Trophoblast cell (in vitro differentiated cells and primary cell): ENCODE data around the gene LRP5.

Experiments
- DNase-seq, 2 donors: peaks; one replicate each; pipeline ENCODE4 v3.0.0-alpha.2; 2016
- H2AFZ ChIP-seq: 2 replicates; pipeline ENCODE4 v1.6.1; 2013; ENCODE audit warnings: low read length, moderate library complexity, mild to moderate bottlenecking; ENCODE audit not compliant: insufficient read depth, poor library complexity
- H2AK5ac ChIP-seq: 2 replicates; pipeline ENCODE4 v1.6.1; 2013; ENCODE audit warnings: mild to moderate bottlenecking, low read length
- H2BK120ac ChIP-seq: 2 replicates; pipeline ENCODE4 v1.6.1; 2013; ENCODE audit warnings: low read length, mild to moderate bottlenecking, moderate library complexity; ENCODE audit not compliant: insufficient read depth, poor library complexity
- H2BK12ac ChIP-seq: 2 replicates; pipeline ENCODE4 v1.6.1; 2013; ENCODE audit warnings: mild to moderate bottlenecking, low read length, moderate library complexity
- H2BK5ac ChIP-seq: 2 replicates; pipeline ENCODE4 v1.6.1; 2013; ENCODE audit warnings: low read length, low read depth, moderate library complexity, mild to moderate bottlenecking; ENCODE audit not compliant: poor library complexity
- H3K14ac ChIP-seq: 2 replicates; pipeline ENCODE4 v1.6.1; 2013; ENCODE audit warnings: mild to moderate bottlenecking, low read length
- H3K18ac ChIP-seq: 2 replicates; pipeline ENCODE4 v1.6.1; 2013; ENCODE audit warnings: mild to moderate bottlenecking, low read length
- H3K23ac ChIP-seq: 2 replicates; pipeline ENCODE4 v1.6.1; 2013; ENCODE audit warnings: low read length
- H3K27ac ChIP-seq: 2 replicates; pipeline ENCODE4 v1.5.1; 2013; ENCODE audit warnings: low read depth, mild to moderate bottlenecking, inconsistent platforms, low read length, moderate library complexity
- H3K27me3 ChIP-seq: 2 replicates; pipeline ENCODE4 v1.6.1; 2013; ENCODE audit warnings: inconsistent platforms, mild to moderate bottlenecking, low read length, moderate library complexity; ENCODE audit not compliant: insufficient read depth
- H3K36me3 ChIP-seq, 2 experiments: 1 replicate in 1 of 2; 2 replicates in 1 of 2; pipeline ENCODE4 v1.6.1; 2013; ENCODE audit warnings: low read length in 2 of 2, mild to moderate bottlenecking in 2 of 2, moderate library complexity in 1 of 2; ENCODE audit not compliant: insufficient read depth in 2 of 2, control insufficient read depth in 1 of 2
- H3K4ac ChIP-seq: 2 replicates; pipeline ENCODE4 v1.6.1; 2013; ENCODE audit warnings: low read depth, mild to moderate bottlenecking, low read length, moderate library complexity
- H3K4me1 ChIP-seq, 2 experiments: 1 replicate in 1 of 2; 2 replicates in 1 of 2; pipeline ENCODE4 v1.6.1; 2013; ENCODE audit warnings: low read length in 2 of 2, mild to moderate bottlenecking in 2 of 2, moderate library complexity in 1 of 2; ENCODE audit not compliant: insufficient read depth in 2 of 2, control insufficient read depth in 1 of 2
- H3K4me2 ChIP-seq: 2 replicates; pipeline ENCODE4 v1.6.1; 2013; ENCODE audit warnings: inconsistent platforms, mild to moderate bottlenecking, low read length, moderate library complexity
- H3K4me3 ChIP-seq: 2 replicates; pipeline ENCODE4 v1.5.1; 2013; ENCODE audit warnings: mild to moderate bottlenecking, low read depth, low read length, inconsistent platforms
- H3K79me1 ChIP-seq: one replicate; pipeline ENCODE4 v1.6.1; 2013; ENCODE audit warnings: low read length
- H3K79me2 ChIP-seq: 2 replicates; pipeline ENCODE4 v1.6.1; 2013; ENCODE audit warnings: low read length, mild to moderate bottlenecking; ENCODE audit not compliant: control insufficient read depth, insufficient read depth, poor library complexity
- H3K9ac ChIP-seq: 2 replicates; pipeline ENCODE4 v1.6.1; 2013; ENCODE audit warnings: mild to moderate bottlenecking, low read length
- H3K9me3 ChIP-seq: 2 replicates; pipeline ENCODE4 v1.6.1; 2013; ENCODE audit warnings: low read depth, mild to moderate bottlenecking, control low read depth, inconsistent platforms, low read length; ENCODE audit not compliant: insufficient read depth
- H4K12ac ChIP-seq: 2 replicates; pipeline ENCODE4 v1.6.1; 2013; ENCODE audit warnings: low read depth, mild to moderate bottlenecking, low read length, moderate library complexity
- H4K8ac ChIP-seq: 2 replicates; pipeline ENCODE4 v1.6.1; 2013; ENCODE audit warnings: low read depth, mild to moderate bottlenecking, low read length, moderate library complexity
- H4K91ac ChIP-seq: one replicate; pipeline ENCODE4 v1.6.1; 2013; ENCODE audit warnings: low read depth, mild to moderate bottlenecking, low read length, moderate library complexity
- WGBS: extraction: QIAGEN DNeasy Blood & Tissue Kit; methylation state at CpG from one replicate; pipeline ENCODE4 v1.1.7; 2013; ENCODE audit warnings: missing lambda C conversion rate; ENCODE audit not compliant: insufficient read length, insufficient coverage; ENCODE audit errors: extremely low coverage; 5-methylcytosine and 5-hydroxymethylcytosine counted together

The LRP5 gene

DNA sequence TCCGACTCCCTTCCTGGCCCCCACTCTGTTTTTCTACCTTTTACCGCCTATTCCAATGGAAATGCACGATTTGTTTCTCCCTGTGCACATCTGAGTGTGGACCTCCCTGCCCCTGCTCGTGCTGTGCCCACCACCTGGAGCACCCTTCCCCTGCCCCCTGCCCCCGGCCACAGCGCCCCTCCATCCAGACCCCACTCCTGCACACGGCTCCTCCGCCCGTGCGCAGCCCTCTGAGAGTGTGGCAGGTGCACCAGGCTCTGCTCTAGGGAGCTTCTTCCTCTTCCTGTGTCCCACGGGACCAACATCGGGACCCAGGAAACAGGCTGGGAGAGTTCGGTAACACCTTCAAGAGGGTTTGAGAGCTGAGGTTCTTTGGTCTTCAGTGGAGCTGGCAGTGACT is 62.9 kb downstream of the LRP5 start:
- H4K91ac ChIP-seq, result no peak overlapping the region
- no peak overlapping the region for H3K4me3 ChIP-seq
- no peak overlapping the region for H2AK5ac ChIP-seq
- H3K27me3 ChIP-seq, result no peaks in the 10 kb centered on the region
- peaks cover 3% of the 10 kb centered on the region for H3K9me3 ChIP-seq
- no peak overlapping the region for H2AFZ ChIP-seq
- no peak overlapping the region for H3K4ac ChIP-seq
- H3K4me1 ChIP-seq, result peaks cover 22 to 36% of the 10 kb centered on the region in 2 experiments
- no peak overlapping the region for H3K14ac ChIP-seq
- no peak overlapping the region for H3K4me2 ChIP-seq
- no peak overlapping the region for H2BK5ac ChIP-seq
- no peak overlapping the region for H3K27ac ChIP-seq
- H2BK120ac ChIP-seq, result no peak overlapping the region
- WGBS, result no CpG with 5 or more reads among the region's 13 CpGs
- H3K9ac ChIP-seq, result no peak overlapping the region
- no peak overlapping the region for H3K23ac ChIP-seq
- no peak overlapping the region for H4K8ac ChIP-seq
- no peak overlapping the region for H4K12ac ChIP-seq
- no peaks in the 10 kb centered on the region for H3K79me2 ChIP-seq
- peaks cover 2% of the 10 kb centered on the region for H3K79me1 ChIP-seq
- H3K36me3 ChIP-seq, result peaks cover 0 to 5% of the 10 kb centered on the region in 2 experiments
- DNase-seq, result no peak
- H2BK12ac ChIP-seq, result no peak overlapping the region
- no peak overlapping the region for H3K18ac ChIP-seq

DNA sequence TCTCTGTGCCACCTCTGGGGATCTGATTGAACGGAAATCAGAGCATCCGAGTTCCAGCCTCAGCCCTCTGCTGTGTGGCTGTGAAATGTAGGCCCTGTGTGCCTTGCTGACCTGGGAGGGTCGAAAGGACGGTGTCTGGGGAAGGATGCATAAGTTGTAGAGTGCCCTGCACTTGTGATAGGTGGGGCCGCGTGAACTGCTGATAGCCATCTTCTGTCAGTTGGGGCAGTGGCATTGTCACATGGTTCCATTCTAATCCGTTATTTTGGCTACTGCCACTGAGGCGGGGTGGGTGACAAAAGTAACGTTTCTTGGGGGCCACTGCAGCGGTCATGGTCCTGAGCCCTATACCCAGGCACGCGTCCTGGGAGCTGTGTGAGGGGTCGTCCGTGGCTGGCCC is 63.4 kb downstream of the LRP5 start:
- Histone ChIP-seq H4K8ac (no peak overlapping the region), H4K12ac (no peak overlapping the region), H3K14ac (no peak overlapping the region), H3K23ac (no peak overlapping the region), H3K9me3 (peaks cover 3% of the 10 kb centered on the region), H2AK5ac (no peak overlapping the region), H2BK120ac (no peak overlapping the region), H3K4me2 (no peak overlapping the region), H3K4me3 (no peak overlapping the region), H3K27ac (no peak overlapping the region), H3K18ac (no peak overlapping the region), H2AFZ (no peak overlapping the region), H2BK12ac (no peak overlapping the region), H3K79me2 (no peaks in the 10 kb centered on the region), H3K79me1 (peaks cover 2% of the 10 kb centered on the region), H3K27me3 (no peaks in the 10 kb centered on the region), H3K4me1 (peaks cover 22 to 35% of the 10 kb centered on the region in 2 experiments), H3K4ac (no peak overlapping the region), H3K36me3 (peaks cover 0 to 5% of the 10 kb centered on the region in 2 experiments), H3K9ac (no peak overlapping the region), H4K91ac (no peak overlapping the region), H2BK5ac (no peak overlapping the region)
- no CpG with 5 or more reads among the region's 14 CpGs for WGBS
- no peak for DNase-seq

- H3K4me3 ChIP-seq, result no peak overlapping the region
- no CpG with 5 or more reads among the region's 12 CpGs for WGBS
- H3K23ac ChIP-seq, result no peak overlapping the region
- no peaks in the 10 kb centered on the region for H3K9me3 ChIP-seq
- no peak overlapping the region for H3K18ac ChIP-seq
- no peak for DNase-seq
- no peak overlapping the region for H2AK5ac ChIP-seq
- no peak overlapping the region for H4K91ac ChIP-seq
- H4K12ac ChIP-seq, result no peak overlapping the region
- H4K8ac ChIP-seq, result no peak overlapping the region
- peaks cover 20 to 31% of the 10 kb centered on the region in 2 experiments for H3K4me1 ChIP-seq
- no peaks in the 10 kb centered on the region for H3K27me3 ChIP-seq
- H2BK12ac ChIP-seq, result no peak overlapping the region
- no peak overlapping the region for H3K4me2 ChIP-seq
- H3K36me3 ChIP-seq, result peaks cover 0 to 5% of the 10 kb centered on the region in 2 experiments
- no peak overlapping the region for H3K14ac ChIP-seq
- no peak overlapping the region for H2BK5ac ChIP-seq
- H3K79me1 ChIP-seq, result peaks cover 2% of the 10 kb centered on the region
- no peak overlapping the region for H3K27ac ChIP-seq
- no peak overlapping the region for H3K9ac ChIP-seq
- H2BK120ac ChIP-seq, result no peak overlapping the region
- H3K79me2 ChIP-seq, result no peaks in the 10 kb centered on the region
- no peak overlapping the region for H3K4ac ChIP-seq
- H2AFZ ChIP-seq, result no peak overlapping the region
Observed at GRCh38 chr11:68377389-68377795, 65.0 kb downstream of the LRP5 start.

GRCh38 chr11:68379206-68379605 is 66.8 kb downstream of the LRP5 start:
- Histone ChIP-seq H4K91ac (no peak overlapping the region), H3K4me3 (no peak overlapping the region), H3K79me1 (no peaks in the 10 kb centered on the region), H2AFZ (no peak overlapping the region), H2BK120ac (no peak overlapping the region), H3K9ac (no peak overlapping the region), H3K14ac (no peak overlapping the region), H3K18ac (no peak overlapping the region), H2BK12ac (no peak overlapping the region), H4K12ac (no peak overlapping the region), H2BK5ac (no peak overlapping the region), H3K4ac (no peak overlapping the region), H3K27me3 (no peaks in the 10 kb centered on the region), H3K4me1 (peaks cover 10 to 20% of the 10 kb centered on the region in 2 experiments), H3K79me2 (no peaks in the 10 kb centered on the region), H3K23ac (no peak overlapping the region), H2AK5ac (no peak overlapping the region), H3K36me3 (peaks cover 0 to 5% of the 10 kb centered on the region in 2 experiments), H3K9me3 (no peaks in the 10 kb centered on the region), H4K8ac (no peak overlapping the region), H3K4me2 (no peak overlapping the region), H3K27ac (no peak overlapping the region)
- WGBS, result no CpG with 5 or more reads among the region's 11 CpGs
- no peak for DNase-seq
